ENCODE data around the gene SEPHS2.
A peak's percentile ranks its signal among the peaks of the same experiment; 100 is the strongest.
"Not testable (repeated sequence)": the region's sequence is repeated elsewhere in the genome, so short reads cannot be mapped to it uniquely, and the experiment has no call there.

SEPHS2 gene

GRCh38 chr16:30397056-30397455 lies 48.6 kb downstream of the SEPHS2 start:
- TF ChIP-seq POLR2AphosphoS5 (IDR thresholded peaks at IDR 0.05; ENCODE audit: low read depth): no peak
- TF ChIP-seq GABPA (IDR thresholded peaks at IDR 0.05; ENCODE audit: low read depth): no peak
- TF ChIP-seq CTCF (IDR thresholded peaks at IDR 0.05; ENCODE audit: insufficient read depth, low read length): no peak
- no peak for TF ChIP-seq REST (IDR thresholded peaks at IDR 0.05; ENCODE audit: insufficient replicate concordance, low read depth)
- no peak for TF ChIP-seq SPI1 (IDR thresholded peaks at IDR 0.05; ENCODE audit: borderline replicate concordance, low read depth)
- Histone ChIP-seq H3K4me3 (replicated peaks; ENCODE audit: insufficient read depth, low read length) (no peak overlapping the region), H3K27ac (replicated peaks) (no peak overlapping the region), H3K27me3 (ENCODE audit: insufficient read depth, poor library complexity, severe bottlenecking) (peaks cover 4% of the 10 kb centered on the region)
- DNase-seq (ENCODE audit: low read depth in 1 of 2, low spot score in 1 of 2): no peak

GRCh38 chr16:30396627-30397026 lies 49.0 kb downstream of the SEPHS2 start:
- DNase-seq (ENCODE audit: low read depth in 1 of 2, low spot score in 1 of 2); H3K4me3 ChIP-seq (replicated peaks; ENCODE audit: insufficient read depth, low read length); H3K27me3 ChIP-seq (ENCODE audit: insufficient read depth, poor library complexity, severe bottlenecking); H3K27ac ChIP-seq (replicated peaks): not testable (repeated sequence)

- TF ChIP-seq POLR2AphosphoS5 (IDR thresholded peaks at IDR 0.05; ENCODE audit: low read depth) (no peak), REST (IDR thresholded peaks at IDR 0.05; ENCODE audit: insufficient replicate concordance, low read depth) (no peak), SPI1 (IDR thresholded peaks at IDR 0.05; ENCODE audit: borderline replicate concordance, low read depth) (no peak), GABPA (IDR thresholded peaks at IDR 0.05; ENCODE audit: low read depth) (no peak), CTCF (IDR thresholded peaks at IDR 0.05; ENCODE audit: insufficient read depth, low read length) (no peak)
- no peak overlapping the region; the same call in 1 of the 2 replicates for H3K27ac ChIP-seq (replicated peaks)
- peaks cover 4% of the 10 kb centered on the region for H3K27me3 ChIP-seq (ENCODE audit: insufficient read depth, poor library complexity, severe bottlenecking)
- peak overlapping the region; percentile 85 for H3K4me3 ChIP-seq (replicated peaks; ENCODE audit: insufficient read depth, low read length)
- DNase-seq (ENCODE audit: low read depth in 1 of 2, low spot score in 1 of 2): no peak
Observed at GRCh38 chr16:30395992-30396585, 49.6 kb downstream of the SEPHS2 start.

- peak within 1 kb of the TSS; percentile 51 for H3K27ac ChIP-seq (replicated peaks)
- TF ChIP-seq CTCF (IDR thresholded peaks at IDR 0.05; ENCODE audit: insufficient read depth, low read length) (no peak), GABPA (IDR thresholded peaks at IDR 0.05; ENCODE audit: low read depth) (peak; percentile 70), SPI1 (IDR thresholded peaks at IDR 0.05; ENCODE audit: borderline replicate concordance, low read depth) (0 out of 2 replicates have a peak, but pooled peaks have one; percentile 22), POLR2AphosphoS5 (IDR thresholded peaks at IDR 0.05; ENCODE audit: low read depth) (no peak), REST (IDR thresholded peaks at IDR 0.05; ENCODE audit: insufficient replicate concordance, low read depth) (peak; percentile 5)
Observed at GRCh38 chr16:30395155-30395991, 50.3 kb downstream of the SEPHS2 start, which contains the start of gene ZNF48. TSS of gene ZNF48 (plus strand) at chr16:30395420. CDS start at chr16:30395795, 375 bp downstream.

More at GRCh38 chr16:30395155-30395991, 50.3 kb downstream of the SEPHS2 start, which contains the start of gene ZNF48:
- Histone ChIP-seq H3K27me3 (ENCODE audit: insufficient read depth, poor library complexity, severe bottlenecking) (peaks cover 4% of the 10 kb centered on the region), H3K4me3 (replicated peaks; ENCODE audit: insufficient read depth, low read length) (peak within 1 kb of the TSS; percentile 85)
- peak; percentile 52 to 72 for DNase-seq (ENCODE audit: low read depth in 1 of 2, low spot score in 1 of 2)

All from HL-60 (cell line).